Heart left ventricle (tissue), 16 donors: ENCODE results near the gene GTF2B. TPM values are rescaled to one million over a fixed set of nuclear protein-coding genes. Genes with fewer than 3 reads are reported as not detected.

Source experiments
- ATAC-seq, 4 donors: fragments of 200-7000 bp; cut with Tn5 transposase; one replicate each; pipeline ENCODE4 v1.9.1; 2020 to 2022; ENCODE audit warnings: moderate library complexity in 4 of 4, mild to moderate bottlenecking in 3 of 4, moderate number of reproducible peaks in 1 of 4
- DNase-seq, 5 donors: peaks; one replicate each; pipeline ENCODE4 v3.0.0-alpha.2; 2020
- H3K27ac ChIP-seq, 12 donors: fragments of 200-600 bp; sonication (generic) in 4 of 12; one replicate each; pipeline versions ENCODE4 v1.5.0 to v1.8.0; 2016 to 2022; ENCODE audit warnings: mild to moderate bottlenecking in 2 of 12
- H3K27me3 ChIP-seq, 9 donors: fragments of 200-600 bp; sonication (generic) in 2 of 9; one replicate each; pipeline versions ENCODE4 v1.5.1 to v1.8.0; 2016 to 2022; ENCODE audit warnings: mild to moderate bottlenecking in 3 of 9
- H3K36me3 ChIP-seq, 9 donors: fragments of 200-600 bp; sonication (generic) in 2 of 9; one replicate each; pipeline versions ENCODE4 v1.5.0 to v1.8.0; 2018 to 2022; ENCODE audit warnings: mild to moderate bottlenecking in 2 of 9
- H3K4me1 ChIP-seq, 12 donors: fragments of 200-600 bp; sonication (generic) in 4 of 12; one replicate each; pipeline versions ENCODE4 v1.5.0 to v1.8.0; 2016 to 2022; ENCODE audit warnings: mild to moderate bottlenecking in 3 of 12
- H3K4me3 ChIP-seq, 12 donors: fragments of 200-600 bp; sonication (generic) in 4 of 12; one replicate each; pipeline versions ENCODE4 v1.5.0 to v1.8.0; 2017 to 2022; ENCODE audit warnings: mild to moderate bottlenecking in 9 of 12, moderate library complexity in 4 of 12
- H3K9me3 ChIP-seq, 12 donors: fragments of 200-600 bp; sonication (generic) in 4 of 12; one replicate each; pipeline versions ENCODE4 v1.5.0 to v1.8.0; 2016 to 2022; ENCODE audit warnings: mild to moderate bottlenecking in 1 of 12
- POLR2A ChIP-seq, 2 donors: fragments of 450-650 bp; IDR thresholded peaks; one replicate each; pipeline ENCODE4 v1.6.1; 2017; ENCODE audit warnings: antibody characterized with exemption in 2 of 2, mild to moderate bottlenecking in 2 of 2, moderate library complexity in 2 of 2
- WGBS, 4 donors: extraction: QIAGEN DNeasy Blood & Tissue Kit in 2 of 4; methylation state at CpG; one replicate each; pipeline versions ENCODE4 v1.1.5 to v1.1.7; 2013 to 2018; 5-methylcytosine and 5-hydroxymethylcytosine counted together
- intact Hi-C, 10 donors: fragments of 100-400 bp; cut with DNase I; formaldehyde crosslinking; loops; one replicate each; pipeline versions ENCODE4 v1.11.1 to v1.14.2; 2022
- polyA plus RNA-seq, 2 donors: library from polyadenylated mRNA; stranded (reverse); fragments of 200-250 nt; gene quantifications; one replicate each; pipeline ENCODE4 v1.2.3, GENCODE V29; 2013
- total RNA-seq, 9 donors: library from RNA; depleted of rRNA in 2 of 9; stranded (reverse); fragments of >200 nt in 2 of 9; fragmentation: NEBNext Ultra II Directional in 3 of 9; extraction: Animal tissue kit (Norgen Biotek cat#: 25700) in 3 of 9; gene quantifications; one replicate each; pipeline versions ENCODE4 v1.1.0 to v1.2.4, GENCODE V29; 2016 to 2023
- TF ChIP-seq, protein P1 (sequence below), 12 donors: fragments of 200-600 bp; sonication (generic) in 4 of 12; IDR thresholded peaks; one replicate each; pipeline versions ENCODE4 v1.5.0 to v1.8.0; 2018 to 2022; ENCODE audit warnings: antibody characterized with exemption in 12 of 12, mild to moderate bottlenecking in 5 of 12
- donor health status: ischemic (EF 13 %, LVEDD 7.1; RV severe dilation, severe dysfunction).
- donor health status: healthy with polysubstance abuse.
- donor health status: DM: no; HTN: yes; CAD: no.
- donor health status: DM: no; HTN: no; CAD: no.
- donor health status: ischemic (EF 25% LVEDD 6.9; RV normal size, moderate dysfunction).
- donor health status: ischemic (EF 25% LVEDD 5.7; RV mildly dilated, moderate dysfunction).
- donor health status: healthy.
- donor health status: DM: yes; HTN: yes; CAD: no.
- donor health status: ischemic (EF 35%, LVEDD 5.7; RV mildly dilated, moderate dysfunction).
- donor health status: nonischemic (EF 11% LVEDD 7.7; RV severe dilation, severe dysfunction).
- donor health status: DM: yes; HTN: yes; CAD: no.
- donor health status: PGD.
- donor health status: ischemic (EF 29% LVEDD 5.4; RV normal size, mild dysfunction).
- donor health status: nonischemic (EF 23%, LVEDD 6.1; RV moderate dilation, normal function).

GTF2B gene
- total and polyA plus RNA-seq, 11 donors, result 8.3 to 18.9 (median 12.5) TPM

DNA sequence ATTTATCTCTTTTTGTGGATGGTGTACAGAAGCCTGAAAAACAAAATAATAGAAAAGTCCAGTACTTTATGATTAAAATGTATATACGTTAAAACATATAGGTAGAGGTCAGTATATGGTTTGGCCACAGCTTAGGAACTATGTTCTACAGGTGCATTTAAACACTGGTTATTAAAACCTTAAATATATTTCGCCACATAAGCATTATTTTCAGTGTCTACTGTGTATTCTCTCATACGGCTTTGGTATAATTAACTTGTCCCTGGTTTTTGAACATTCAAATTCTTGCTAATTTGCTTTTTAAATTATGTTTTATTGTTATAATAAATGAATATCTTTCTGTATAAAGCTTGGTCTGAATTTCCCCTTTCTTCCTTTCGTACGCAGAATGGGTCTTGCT lies 87.9 kb downstream of the GTF2B start:
- TF ChIP-seq, protein P1, sequence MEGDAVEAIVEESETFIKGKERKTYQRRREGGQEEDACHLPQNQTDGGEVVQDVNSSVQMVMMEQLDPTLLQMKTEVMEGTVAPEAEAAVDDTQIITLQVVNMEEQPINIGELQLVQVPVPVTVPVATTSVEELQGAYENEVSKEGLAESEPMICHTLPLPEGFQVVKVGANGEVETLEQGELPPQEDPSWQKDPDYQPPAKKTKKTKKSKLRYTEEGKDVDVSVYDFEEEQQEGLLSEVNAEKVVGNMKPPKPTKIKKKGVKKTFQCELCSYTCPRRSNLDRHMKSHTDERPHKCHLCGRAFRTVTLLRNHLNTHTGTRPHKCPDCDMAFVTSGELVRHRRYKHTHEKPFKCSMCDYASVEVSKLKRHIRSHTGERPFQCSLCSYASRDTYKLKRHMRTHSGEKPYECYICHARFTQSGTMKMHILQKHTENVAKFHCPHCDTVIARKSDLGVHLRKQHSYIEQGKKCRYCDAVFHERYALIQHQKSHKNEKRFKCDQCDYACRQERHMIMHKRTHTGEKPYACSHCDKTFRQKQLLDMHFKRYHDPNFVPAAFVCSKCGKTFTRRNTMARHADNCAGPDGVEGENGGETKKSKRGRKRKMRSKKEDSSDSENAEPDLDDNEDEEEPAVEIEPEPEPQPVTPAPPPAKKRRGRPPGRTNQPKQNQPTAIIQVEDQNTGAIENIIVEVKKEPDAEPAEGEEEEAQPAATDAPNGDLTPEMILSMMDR (IDR thresholded peaks at IDR 0.05), result no peak
- TF ChIP-seq POLR2A (IDR thresholded peaks at IDR 0.05), result no peak
- H3K27me3 ChIP-seq, result no peaks in the 10 kb centered on the region
- H3K9me3 ChIP-seq, result peaks cover 0 to 8% (median 0%) of the 10 kb centered on the region in 12 donors
- H3K4me3 ChIP-seq, result no peak overlapping the region
- 97 to 98% (median 97%) methylated on average over 5 of the region's 5 CpGs for WGBS, 4 donors
- DNase-seq, result no peak
- ATAC-seq, result no peak
- intact Hi-C loops, result loop anchor here in 1 of 10 donors (5.0 kb wide), 1 partner anchor 74 kb away; no protein-coding TSS in a partner anchor
- peaks cover 0 to 88% (median 56%) of the 10 kb centered on the region in 9 donors for H3K36me3 ChIP-seq
- H3K4me1 ChIP-seq, result peaks cover 0 to 9% (median 0%) of the 10 kb centered on the region in 12 donors
- no peak overlapping the region for H3K27ac ChIP-seq

DNA sequence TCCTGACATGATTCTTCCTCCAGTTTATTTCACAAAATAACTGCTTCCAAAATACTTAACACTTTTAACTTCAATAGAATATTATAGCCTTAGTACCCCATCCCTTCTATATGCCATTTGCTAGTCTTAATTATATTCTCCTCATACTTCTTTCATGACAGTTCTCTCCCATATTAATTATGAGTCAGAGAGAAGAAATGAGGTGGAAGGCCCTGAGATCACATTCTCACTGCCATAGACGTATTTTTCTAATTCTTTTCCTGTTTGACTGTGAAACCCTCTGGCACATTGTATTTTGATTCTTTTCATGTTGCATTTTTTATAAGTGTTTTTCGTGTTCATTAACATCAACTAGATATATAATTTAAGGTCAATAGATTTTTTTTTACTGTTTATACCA lies 88.4 kb downstream of the GTF2B start:
- WGBS, 4 donors, result 91 to 93% (median 92%) methylated on average over 2 of the region's 2 CpGs
- intact Hi-C loops, result loop anchor here in 1 of 10 donors (5.0 kb wide), 1 partner anchor 74 kb away; no protein-coding TSS in a partner anchor
- peaks cover 0 to 8% (median 0%) of the 10 kb centered on the region in 12 donors for H3K9me3 ChIP-seq
- H3K36me3 ChIP-seq, result peaks cover 0 to 83% (median 51%) of the 10 kb centered on the region in 9 donors
- H3K4me1 ChIP-seq, result peaks cover 0 to 9% (median 0%) of the 10 kb centered on the region in 12 donors
- DNase-seq (no peak), ATAC-seq (no peak)
- no peak overlapping the region for H3K27ac ChIP-seq
- TF ChIP-seq, protein P1 (IDR thresholded peaks at IDR 0.05), result no peak
- no peak for TF ChIP-seq POLR2A (IDR thresholded peaks at IDR 0.05)
- no peaks in the 10 kb centered on the region for H3K27me3 ChIP-seq
- no peak overlapping the region for H3K4me3 ChIP-seq

Other genes starting within 250 kb of the GTF2B start
- gene PKN2, start 207.3 kb downstream of the GTF2B start, total RNA-seq, result 10 to 100 TPM; 20.3 to 43.8 (median 34.3) TPM
- gene PKN2, start 207.3 kb downstream of the GTF2B start, polyA plus RNA-seq, result 10 to 100 TPM in 1 of 2 donors, 1 to 10 TPM in 1; 7.3 to 12.9 TPM
- gene KYAT3, start 101.1 kb upstream of the GTF2B start, total RNA-seq, result 10 to 100 TPM in 2 of 9 donors, 1 to 10 TPM in 7; 5.4 to 12.0 (median 6.8) TPM
- 1 to 10 TPM; 3.7 to 6.6 TPM for gene KYAT3, start 101.1 kb upstream of the GTF2B start, polyA plus RNA-seq
- 10 to 100 TPM; 11.2 to 18.1 (median 12.6) TPM for gene RBMXL1, start 101.1 kb upstream of the GTF2B start, total RNA-seq
- gene RBMXL1, start 101.1 kb upstream of the GTF2B start, polyA plus RNA-seq, result 10 to 100 TPM in 1 of 2 donors, 1 to 10 TPM in 1; 2.4 to 12.9 TPM
- gene GBP3, start 131.3 kb upstream of the GTF2B start, total RNA-seq, result 10 to 100 TPM in 2 of 9 donors, 1 to 10 TPM in 7; 1.2 to 30.1 (median 6.1) TPM
- 1 to 10 TPM; 2.4 to 4.0 TPM for gene GBP3, start 131.3 kb upstream of the GTF2B start, polyA plus RNA-seq
- 100 to 1,000 TPM in 1 of 9 donors, 10 to 100 TPM in 2, 1 to 10 TPM in 6; 3.6 to 170 (median 6.4) TPM for gene GBP1, start 173.6 kb upstream of the GTF2B start, total RNA-seq
- gene GBP1, start 173.6 kb upstream of the GTF2B start, polyA plus RNA-seq, result 1 to 10 TPM; 4.5 to 5.8 TPM
- gene GBP2, start 234.5 kb upstream of the GTF2B start, total RNA-seq, result 10 to 100 TPM in 8 of 9 donors, 1 to 10 TPM in 1; 6.4 to 86.8 (median 10.9) TPM
- 10 to 100 TPM in 1 of 2 donors, 1 to 10 TPM in 1; 9.9 to 25.1 TPM for gene GBP2, start 234.5 kb upstream of the GTF2B start, polyA plus RNA-seq